ENCODE data around the gene SYNRG.
A peak's percentile ranks its signal among the peaks of the same experiment; 100 is the strongest.

Gene SYNRG

GRCh38 chr17:37643118-37643766 lies 34.0 kb upstream of the SYNRG start, which contains the start of gene DDX52 (continued):
- no peak for TF ChIP-seq INSM2 (tag by site-specific recombination; IDR thresholded peaks at IDR 0.05)
- no peak for TF ChIP-seq ZNF677 (tag by site-specific recombination; IDR thresholded peaks at IDR 0.05)
- no peak for TF ChIP-seq PBX3 (CRISPR knock-in tag; IDR thresholded peaks at IDR 0.05)
- no peak for TF ChIP-seq TCF7L2 (IDR thresholded peaks at IDR 0.05; ENCODE audit: borderline replicate concordance, low read depth, low read length)
- no peak for TF ChIP-seq REST (tag by site-specific recombination; IDR thresholded peaks at IDR 0.05)
- peak; percentile 50 for TF ChIP-seq SP3 (tag by site-specific recombination; IDR thresholded peaks at IDR 0.05)
- TF ChIP-seq ZNF423 (tag by site-specific recombination; IDR thresholded peaks at IDR 0.05), result no peak
- no peak for TF ChIP-seq ZNF830 (tag by site-specific recombination; IDR thresholded peaks at IDR 0.05; ENCODE audit: low read depth)
- TF ChIP-seq ZNF488 (tag by site-specific recombination; IDR thresholded peaks at IDR 0.05), result no peak
- no peak for TF ChIP-seq ZNF555 (tag by site-specific recombination; conservative IDR thresholded peaks at IDR 0.05)
- TF ChIP-seq ZNF146 (tag by site-specific recombination; IDR thresholded peaks at IDR 0.05), result no peak
- no peak for TF ChIP-seq ZNF571 (tag by site-specific recombination; IDR thresholded peaks at IDR 0.05)
- TF ChIP-seq ZNF394 (tag by site-specific recombination; IDR thresholded peaks at IDR 0.05; ENCODE audit: borderline replicate concordance), result no peak
- peak; percentile 70; the same call in 1 of the 2 replicates for TF ChIP-seq YY1 (tag by site-specific recombination; IDR thresholded peaks at IDR 0.05)
- TF ChIP-seq ZNF518A (tag by site-specific recombination; conservative IDR thresholded peaks at IDR 0.05; ENCODE audit: low read depth), result no peak
- no peak for TF ChIP-seq ZNF621 (tag by site-specific recombination; IDR thresholded peaks at IDR 0.05)
- peak; percentile 75 for TF ChIP-seq SP7 (tag by site-specific recombination; IDR thresholded peaks at IDR 0.05)
- no peak for TF ChIP-seq ZFP3 (tag by site-specific recombination; IDR thresholded peaks at IDR 0.05; ENCODE audit: low read depth)
- TF ChIP-seq ZNF341 (tag by site-specific recombination; IDR thresholded peaks at IDR 0.05; ENCODE audit: low read depth), result no peak
- no peak for TF ChIP-seq ZNF549 (tag by site-specific recombination; IDR thresholded peaks at IDR 0.05)
- no peak for TF ChIP-seq ZNF510 (tag by site-specific recombination; IDR thresholded peaks at IDR 0.05; ENCODE audit: insufficient replicate concordance)
- TF ChIP-seq ZNF596 (tag by site-specific recombination; IDR thresholded peaks at IDR 0.05), result no peak
- TF ChIP-seq ZNF398 (tag by site-specific recombination; IDR thresholded peaks at IDR 0.05), result no peak
- no peak for TF ChIP-seq PRDM1 (tag by site-specific recombination; IDR thresholded peaks at IDR 0.05)
- TF ChIP-seq ZNF354C (tag by site-specific recombination; IDR thresholded peaks at IDR 0.05; ENCODE audit: borderline replicate concordance, low read depth), result no peak
- no peak for TF ChIP-seq SCRT1 (tag by site-specific recombination; IDR thresholded peaks at IDR 0.05; ENCODE audit: borderline replicate concordance)
